ENCODE data around the gene MDK. TPM values are rescaled to one million over a fixed set of nuclear protein-coding genes. Genes with fewer than 3 reads are reported as not detected.
A peak's percentile ranks its signal among the peaks of the same experiment; 100 is the strongest.

Gene MDK
- total and polyA plus RNA-seq, 2 of the 13 experiments (the other 11 are each of a cell fraction or from before 2014, with no cell fraction given) = 312 to 407 TPM

DNA sequence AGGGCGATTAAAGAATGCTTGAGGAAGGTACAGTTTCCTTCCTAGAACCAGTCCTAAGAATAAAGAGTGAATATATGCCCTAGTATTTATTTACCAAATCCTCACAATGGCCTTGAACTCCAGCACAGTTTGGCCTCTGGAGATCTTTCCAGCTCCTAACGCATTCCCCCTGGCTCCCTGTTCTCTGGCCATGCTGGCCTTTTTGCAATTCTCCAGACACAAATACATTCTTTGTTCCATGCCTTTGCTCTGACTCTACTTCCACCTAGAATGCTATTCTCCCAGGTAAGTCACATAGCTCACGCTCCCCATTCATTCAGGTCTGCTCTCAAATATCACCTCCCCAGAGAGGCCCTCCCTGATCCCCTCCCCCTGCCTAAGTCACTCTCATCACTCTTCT is 37.9 kb upstream of the MDK start:
- 3% methylated on average over 3 of the region's 3 CpGs for WGBS (ENCODE audit: low lambda C conversion rate)
- TF ChIP-seq RARA (CRISPR knock-in tag; IDR thresholded peaks at IDR 0.05) (peak; percentile 25; the same call in 1 of the 2 replicates), RXRB (CRISPR knock-in tag; IDR thresholded peaks at IDR 0.05; ENCODE audit: borderline replicate concordance) (peak; percentile 45; the same call in 1 of the 2 replicates), SIN3B (IDR thresholded peaks at IDR 0.05; ENCODE audit: low read length) (no peak), NR2F6 (IDR thresholded peaks at IDR 0.05) (0 out of 2 replicates have a peak, but pooled peaks have one; percentile 32), NR2F6 (CRISPR knock-in tag; IDR thresholded peaks at IDR 0.05) (0 out of 2 replicates have a peak, but pooled peaks have one; percentile 21), SOX6 (IDR thresholded peaks at IDR 0.05) (no peak), SOX6 (CRISPR knock-in tag; IDR thresholded peaks at IDR 0.05) (peak; percentile 20; the same call in 1 of the 2 replicates), GFI1 (CRISPR knock-in tag; IDR thresholded peaks at IDR 0.05; ENCODE audit: borderline replicate concordance) (0 out of 2 replicates have a peak, but pooled peaks have one; percentile 30), ZNF335 (CRISPR knock-in tag; IDR thresholded peaks at IDR 0.05) (0 out of 2 replicates have a peak, but pooled peaks have one; percentile 54), PPARG (CRISPR knock-in tag; conservative IDR thresholded peaks at IDR 0.05) (peak; percentile 77), ZNF569 (CRISPR knock-in tag; IDR thresholded peaks at IDR 0.05; ENCODE audit: borderline replicate concordance) (no peak), HNF4A (CRISPR knock-in tag; IDR thresholded peaks at IDR 0.05) (0 out of 2 replicates have a peak, but pooled peaks have one; percentile 15)
- TF ChIP-seq, protein P1, sequence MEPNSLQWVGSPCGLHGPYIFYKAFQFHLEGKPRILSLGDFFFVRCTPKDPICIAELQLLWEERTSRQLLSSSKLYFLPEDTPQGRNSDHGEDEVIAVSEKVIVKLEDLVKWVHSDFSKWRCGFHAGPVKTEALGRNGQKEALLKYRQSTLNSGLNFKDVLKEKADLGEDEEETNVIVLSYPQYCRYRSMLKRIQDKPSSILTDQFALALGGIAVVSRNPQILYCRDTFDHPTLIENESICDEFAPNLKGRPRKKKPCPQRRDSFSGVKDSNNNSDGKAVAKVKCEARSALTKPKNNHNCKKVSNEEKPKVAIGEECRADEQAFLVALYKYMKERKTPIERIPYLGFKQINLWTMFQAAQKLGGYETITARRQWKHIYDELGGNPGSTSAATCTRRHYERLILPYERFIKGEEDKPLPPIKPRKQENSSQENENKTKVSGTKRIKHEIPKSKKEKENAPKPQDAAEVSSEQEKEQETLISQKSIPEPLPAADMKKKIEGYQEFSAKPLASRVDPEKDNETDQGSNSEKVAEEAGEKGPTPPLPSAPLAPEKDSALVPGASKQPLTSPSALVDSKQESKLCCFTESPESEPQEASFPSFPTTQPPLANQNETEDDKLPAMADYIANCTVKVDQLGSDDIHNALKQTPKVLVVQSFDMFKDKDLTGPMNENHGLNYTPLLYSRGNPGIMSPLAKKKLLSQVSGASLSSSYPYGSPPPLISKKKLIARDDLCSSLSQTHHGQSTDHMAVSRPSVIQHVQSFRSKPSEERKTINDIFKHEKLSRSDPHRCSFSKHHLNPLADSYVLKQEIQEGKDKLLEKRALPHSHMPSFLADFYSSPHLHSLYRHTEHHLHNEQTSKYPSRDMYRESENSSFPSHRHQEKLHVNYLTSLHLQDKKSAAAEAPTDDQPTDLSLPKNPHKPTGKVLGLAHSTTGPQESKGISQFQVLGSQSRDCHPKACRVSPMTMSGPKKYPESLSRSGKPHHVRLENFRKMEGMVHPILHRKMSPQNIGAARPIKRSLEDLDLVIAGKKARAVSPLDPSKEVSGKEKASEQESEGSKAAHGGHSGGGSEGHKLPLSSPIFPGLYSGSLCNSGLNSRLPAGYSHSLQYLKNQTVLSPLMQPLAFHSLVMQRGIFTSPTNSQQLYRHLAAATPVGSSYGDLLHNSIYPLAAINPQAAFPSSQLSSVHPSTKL (CRISPR knock-in tag; IDR thresholded peaks at IDR 0.05) = 0 out of 2 replicates have a peak, but pooled peaks have one; percentile 33
- TF ChIP-seq, protein P2, sequence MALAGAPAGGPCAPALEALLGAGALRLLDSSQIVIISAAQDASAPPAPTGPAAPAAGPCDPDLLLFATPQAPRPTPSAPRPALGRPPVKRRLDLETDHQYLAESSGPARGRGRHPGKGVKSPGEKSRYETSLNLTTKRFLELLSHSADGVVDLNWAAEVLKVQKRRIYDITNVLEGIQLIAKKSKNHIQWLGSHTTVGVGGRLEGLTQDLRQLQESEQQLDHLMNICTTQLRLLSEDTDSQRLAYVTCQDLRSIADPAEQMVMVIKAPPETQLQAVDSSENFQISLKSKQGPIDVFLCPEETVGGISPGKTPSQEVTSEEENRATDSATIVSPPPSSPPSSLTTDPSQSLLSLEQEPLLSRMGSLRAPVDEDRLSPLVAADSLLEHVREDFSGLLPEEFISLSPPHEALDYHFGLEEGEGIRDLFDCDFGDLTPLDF (CRISPR knock-in tag; IDR thresholded peaks at IDR 0.05) = no peak
- Histone ChIP-seq H3K27me3 (ENCODE audit: control insufficient read depth in 1 of 2, insufficient read depth in 2 of 2, low read length in 2 of 2) (peaks cover 2 to 37% of the 10 kb centered on the region in 2 experiments; a peak in 4 of 5 replicates), H3K9me3 (ENCODE audit: low read length) (no peaks in the 10 kb centered on the region), H3K4me2 (ENCODE audit: low read depth, low read length) (peak overlapping the region; percentile 47), H3K4me1 (ENCODE audit: insufficient read depth, low read length) (peaks cover 53% of the 10 kb centered on the region), H3K9ac (ENCODE audit: insufficient read depth, low read depth, low read length) (no peak overlapping the region), H3K4me3 (replicated peaks in 1 of 3; ENCODE audit: insufficient read depth in 1 of 3, low read depth in 2 of 3, low read length in 3 of 3) (0 out of 6 replicates have a peak overlapping the region, but pooled peaks of 1 of the 3 experiments have one; percentile 17), H3K79me2 (ENCODE audit: insufficient read depth, low read length) (peaks cover 8% of the 10 kb centered on the region), H3K27ac (ENCODE audit: extremely low read length, insufficient read depth, low read length) (no peak overlapping the region), H4K20me1 (ENCODE audit: insufficient read depth, low read length) (no peaks in the 10 kb centered on the region), H2AFZ (ENCODE audit: low read length) (no peak overlapping the region), H3K36me3 (replicated peaks in 1 of 2; ENCODE audit: control insufficient read depth in 1 of 2, insufficient read depth in 2 of 2, low read length in 2 of 2) (no peaks in the 10 kb centered on the region)
- ChIA-PET POLR2A (interaction anchor here (0.9 to 1.6 kb wide), 2 partner anchors 100 to 422 kb away, joined by 3 to 8 read pairs; no protein-coding TSS in a partner anchor), CTCF (ENCODE audit: low intra/inter-chr PET ratio, low total read pairs) (no interaction called here)
- ATAC-seq = no peak
- no TSS peak for BruUV-seq (replicated peaks)
- in situ Hi-C loops (cut with HindIII; ENCODE audit: extremely low pct_ligation_motif_present, low pct_unique_long_range_greater_than_20kb) (no loop called here), intact Hi-C loops (cut with micrococcal nuclease; ENCODE audit: unreplicated experiment) (no loop called here)
- FAIRE-seq = peak; percentile 12
- peak; percentile 50 for DNase-seq (ENCODE audit: low spot score)

Data from HepG2 (cell line).